ENCODE data around the gene KATNAL1. TPM values are rescaled to one million over a fixed set of nuclear protein-coding genes. Genes with fewer than 3 reads are reported as not detected.

The KATNAL1 gene
- total and polyA plus RNA-seq, 4 donors: 2.4 to 20.5 (median 9.3) TPM

GRCh38 chr13:30354493-30355383 is 47.4 kb upstream of the KATNAL1 start:
- no peak for TF ChIP-seq CTCF (IDR thresholded peaks at IDR 0.05; ENCODE audit: control extremely low read depth, extremely low read depth)
- no peaks in the 10 kb centered on the region for H3K27me3 ChIP-seq (ENCODE audit: control insufficient read depth in 3 of 3, insufficient read depth in 3 of 3, low read length in 2 of 3)
- H3K27ac ChIP-seq (ENCODE audit: low read depth in 1 of 2, low read length in 1 of 2): no peak overlapping the region
- 68 to 81% methylated on average over 17 of the region's 17 CpGs for WGBS, 2 donors
- H3K4me1 ChIP-seq (ENCODE audit: control insufficient read depth in 5 of 5, insufficient read depth in 5 of 5, low read length in 5 of 5): peaks cover 0 to 5% (median 0%) of the 10 kb centered on the region in 5 donors
- H3K9ac ChIP-seq (ENCODE audit: insufficient read depth in 1 of 2, low read length in 2 of 2): no peak overlapping the region
- no peak for DNase-seq
- no peak for ATAC-seq (ENCODE audit: insufficient read depth, low FRiP score)
- H3K36me3 ChIP-seq (ENCODE audit: control insufficient read depth in 4 of 4, insufficient read depth in 4 of 4, low read length in 4 of 4): no peaks in the 10 kb centered on the region
- no peak overlapping the region for H3K4me3 ChIP-seq
- peaks cover 0 to 9% (median under 1%) of the 10 kb centered on the region in 4 donors for H3K9me3 ChIP-seq (ENCODE audit: control insufficient read depth in 4 of 4, insufficient read depth in 3 of 4, low read length in 3 of 4)

- TF ChIP-seq CTCF (IDR thresholded peaks at IDR 0.05; ENCODE audit: control extremely low read depth, extremely low read depth): no peak
- no peak overlapping the region for H3K4me3 ChIP-seq
- WGBS, 2 donors: 82 to 84% methylated on average over 4 of the region's 4 CpGs
- no peaks in the 10 kb centered on the region for H3K36me3 ChIP-seq (ENCODE audit: control insufficient read depth in 4 of 4, insufficient read depth in 4 of 4, low read length in 4 of 4)
- H3K27ac ChIP-seq (ENCODE audit: low read depth in 1 of 2, low read length in 1 of 2): no peak overlapping the region
- no peak overlapping the region for H3K9ac ChIP-seq (ENCODE audit: insufficient read depth in 1 of 2, low read length in 2 of 2)
- no peak for ATAC-seq (ENCODE audit: insufficient read depth, low FRiP score)
- H3K9me3 ChIP-seq (ENCODE audit: control insufficient read depth in 4 of 4, insufficient read depth in 3 of 4, low read length in 3 of 4): peaks cover 0 to 9% (median under 1%) of the 10 kb centered on the region in 4 donors
- H3K4me1 ChIP-seq (ENCODE audit: control insufficient read depth in 5 of 5, insufficient read depth in 5 of 5, low read length in 5 of 5): peaks cover 0 to 5% (median 0%) of the 10 kb centered on the region in 5 donors
- DNase-seq: no peak
- H3K27me3 ChIP-seq (ENCODE audit: control insufficient read depth in 3 of 3, insufficient read depth in 3 of 3, low read length in 2 of 3): no peaks in the 10 kb centered on the region
Measured at GRCh38 chr13:30353471-30354215, 46.3 kb upstream of the KATNAL1 start.

- WGBS, 2 donors: 95 to 97% methylated on average over 4 of the region's 4 CpGs
- H3K27ac ChIP-seq (ENCODE audit: low read depth in 1 of 2, low read length in 1 of 2): no peak overlapping the region
Measured at GRCh38 chr13:30353060-30353459, 45.7 kb upstream of the KATNAL1 start.

More at GRCh38 chr13:30353060-30353459, 45.7 kb upstream of the KATNAL1 start:
- Histone ChIP-seq H3K36me3 (ENCODE audit: control insufficient read depth in 4 of 4, insufficient read depth in 4 of 4, low read length in 4 of 4) (no peaks in the 10 kb centered on the region), H3K9me3 (ENCODE audit: control insufficient read depth in 4 of 4, insufficient read depth in 3 of 4, low read length in 3 of 4) (peaks cover 0 to 9% (median under 1%) of the 10 kb centered on the region in 4 donors), H3K4me3 (no peak overlapping the region), H3K27me3 (ENCODE audit: control insufficient read depth in 3 of 3, insufficient read depth in 3 of 3, low read length in 2 of 3) (no peaks in the 10 kb centered on the region), H3K9ac (ENCODE audit: insufficient read depth in 1 of 2, low read length in 2 of 2) (no peak overlapping the region), H3K4me1 (ENCODE audit: control insufficient read depth in 5 of 5, insufficient read depth in 5 of 5, low read length in 5 of 5) (peaks cover 0 to 5% (median 0%) of the 10 kb centered on the region in 5 donors)
- no peak for TF ChIP-seq CTCF (IDR thresholded peaks at IDR 0.05; ENCODE audit: control extremely low read depth, extremely low read depth)
- DNase-seq (no peak), ATAC-seq (ENCODE audit: insufficient read depth, low FRiP score) (no peak)

Measured in lung (tissue), 12 donors.